GM18508 (cell line): ENCODE data around the gene GALK1.

Experiments
- ATAC-seq: cut with Tn5 transposase; IDR thresholded peaks from one replicate; pipeline ENCODE4 v1.9.1; 2021; ENCODE audit warnings: moderate number of reproducible peaks; ENCODE audit not compliant: insufficient read depth, unreplicated experiment

The GALK1 gene

DNA sequence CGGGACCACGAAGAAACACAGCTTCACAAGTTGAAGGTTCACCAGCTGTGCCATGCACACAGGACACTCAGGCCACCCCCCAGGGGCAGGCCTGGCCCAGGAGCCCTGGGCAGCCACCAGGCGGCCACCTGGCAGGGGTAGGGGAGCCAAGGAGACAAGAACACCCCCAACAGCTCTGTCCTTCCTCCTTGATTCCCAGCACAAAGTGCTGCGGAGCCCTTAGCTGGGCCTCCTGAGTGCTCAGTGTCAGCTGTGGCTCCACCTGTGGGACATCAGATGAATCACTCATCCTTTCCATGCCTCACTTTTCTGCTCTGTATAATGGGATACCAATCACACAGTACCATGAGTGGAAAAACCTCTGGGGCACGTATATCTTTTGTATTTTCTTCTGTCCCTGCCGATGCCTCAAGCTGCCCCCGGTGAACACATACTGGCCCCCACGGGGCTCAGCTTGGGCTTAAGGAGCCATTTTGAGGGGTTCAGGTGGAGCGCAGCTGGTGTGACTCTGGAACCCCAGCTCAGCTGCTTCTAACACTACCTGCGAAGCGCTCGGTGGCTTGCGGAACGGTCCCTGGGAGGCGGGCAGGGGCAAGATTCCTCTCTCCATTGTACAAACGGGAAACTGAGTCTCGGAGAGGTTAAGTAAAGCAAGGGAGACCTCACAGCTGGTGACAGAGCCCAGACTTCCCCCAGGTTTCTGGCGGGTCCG is 12.0 kb downstream of the GALK1 start:
- no peak for ATAC-seq

DNA sequence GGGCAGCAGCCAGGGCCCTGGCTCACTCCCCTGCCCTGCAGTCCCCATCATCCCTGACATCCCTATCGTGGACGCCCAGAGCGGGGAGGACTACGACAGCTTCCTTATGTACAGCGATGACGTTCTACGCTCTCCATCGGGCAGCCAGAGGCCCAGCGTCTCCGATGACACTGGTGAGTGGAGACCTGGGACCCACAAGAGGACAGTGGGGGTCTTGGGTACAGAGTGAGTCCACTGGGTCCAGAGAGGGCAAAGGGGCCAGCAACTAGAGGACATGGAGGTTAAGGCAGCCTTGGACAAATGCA is 12.6 kb downstream of the GALK1 start:
- no peak for ATAC-seq

GRCh38 chr17:75751676-75752404 is 13.2 kb downstream of the GALK1 start:
- no peak for ATAC-seq

DNA sequence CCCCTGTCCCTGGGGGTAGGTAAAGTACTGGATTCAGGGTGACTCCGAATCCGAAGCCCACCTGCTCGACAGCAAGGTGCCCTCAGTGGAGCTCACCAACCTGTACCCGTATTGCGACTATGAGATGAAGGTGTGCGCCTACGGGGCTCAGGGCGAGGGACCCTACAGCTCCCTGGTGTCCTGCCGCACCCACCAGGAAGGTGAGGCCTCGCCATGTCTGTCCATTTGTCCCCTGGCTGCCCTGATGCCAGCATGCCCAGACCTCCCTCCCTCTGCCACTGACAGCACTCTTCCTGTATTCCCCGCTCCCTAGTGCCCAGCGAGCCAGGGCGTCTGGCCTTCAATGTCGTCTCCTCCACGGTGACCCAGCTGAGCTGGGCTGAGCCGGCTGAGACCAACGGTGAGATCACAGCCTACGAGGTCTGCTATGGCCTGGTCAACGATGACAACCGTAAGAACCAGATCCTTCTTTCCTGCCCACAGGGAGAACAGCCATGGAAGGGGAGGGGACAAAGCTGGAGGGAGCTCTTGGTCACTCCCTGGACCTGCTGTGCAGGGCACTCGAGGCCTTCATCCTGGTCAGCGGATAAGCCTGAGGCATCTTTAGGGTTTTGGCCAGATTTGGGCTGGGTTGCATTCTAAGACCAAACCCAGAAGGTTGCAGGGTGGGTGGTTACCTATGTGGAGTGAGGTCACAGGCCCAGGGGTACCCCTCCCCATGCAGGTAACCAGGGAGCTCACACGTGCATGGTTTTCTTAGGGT is 14.2 kb downstream of the GALK1 start:
- ATAC-seq, result no peak

- no peak for ATAC-seq
Measured at GRCh38 chr17:75749545-75750389, 15.2 kb downstream of the GALK1 start.

- ATAC-seq, result no peak
Measured at GRCh38 chr17:75748706-75749105, 16.3 kb downstream of the GALK1 start.

DNA sequence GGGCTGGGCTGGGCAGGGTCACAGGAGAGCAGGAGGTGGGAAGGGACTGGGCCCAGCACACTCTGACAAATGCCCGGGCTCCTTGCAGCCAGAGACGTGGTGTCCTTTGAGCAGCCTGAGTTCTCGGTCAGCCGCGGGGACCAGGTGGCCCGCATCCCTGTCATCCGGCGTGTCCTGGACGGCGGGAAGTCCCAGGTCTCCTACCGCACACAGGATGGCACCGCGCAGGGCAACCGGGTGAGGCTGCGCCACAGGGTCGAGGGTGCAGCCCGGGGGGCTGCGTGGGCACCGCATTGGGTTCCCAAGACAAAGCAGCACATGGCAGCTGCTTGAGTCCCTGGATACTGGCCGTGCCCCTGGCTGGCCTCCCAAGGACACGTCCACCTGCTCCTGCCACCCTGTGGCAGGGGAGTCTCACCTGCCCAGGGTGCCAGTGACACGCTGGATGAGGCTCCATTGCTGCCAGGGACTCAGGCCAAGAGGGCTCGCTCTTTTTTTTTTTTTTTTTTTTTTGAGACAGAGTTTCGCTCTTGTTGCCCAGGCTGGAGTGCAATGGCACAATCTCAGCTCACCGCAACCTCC is 21.3 kb downstream of the GALK1 start:
- no peak for ATAC-seq

DNA sequence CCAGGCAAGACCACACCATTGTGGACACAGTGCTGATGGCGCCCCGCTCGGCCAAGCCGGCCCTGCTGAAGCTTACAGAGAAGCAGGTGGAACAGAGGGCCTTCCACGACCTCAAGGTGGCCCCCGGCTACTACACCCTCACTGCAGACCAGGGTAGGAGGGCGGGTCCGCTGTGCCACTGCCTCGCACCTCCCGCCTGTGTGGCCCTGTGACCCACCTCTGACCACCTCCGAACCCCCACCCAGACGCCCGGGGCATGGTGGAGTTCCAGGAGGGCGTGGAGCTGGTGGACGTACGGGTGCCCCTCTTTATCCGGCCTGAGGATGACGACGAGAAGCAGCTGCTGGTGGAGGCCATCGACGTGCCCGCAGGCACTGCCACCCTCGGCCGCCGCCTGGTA is 22.7 kb downstream of the GALK1 start:
- no peak for ATAC-seq

DNA sequence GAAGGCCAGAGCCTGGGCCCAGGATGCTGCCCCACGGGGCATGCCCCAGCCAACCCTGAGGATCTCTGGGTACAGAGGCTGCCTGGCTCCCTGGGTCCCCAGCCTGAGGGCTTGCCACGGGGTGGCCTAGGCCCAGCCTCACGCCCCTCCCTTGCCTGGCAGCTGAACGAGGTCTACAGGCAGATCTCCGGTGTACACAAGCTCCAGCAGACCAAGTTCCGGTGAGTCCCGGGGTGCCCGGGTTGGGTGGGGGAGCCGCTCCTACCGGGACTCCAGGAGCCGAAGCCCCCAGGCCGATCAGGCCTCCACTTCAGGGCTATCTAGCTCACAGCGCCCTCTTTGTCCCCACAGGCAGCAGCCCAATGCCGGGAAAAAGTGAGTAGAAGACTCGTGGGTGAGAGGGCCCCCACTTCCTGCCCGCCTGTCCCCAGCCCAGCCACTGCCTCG is 24.3 kb downstream of the GALK1 start:
- ATAC-seq, result no peak

GRCh38 chr17:75740215-75740614 is 24.8 kb downstream of the GALK1 start:
- no peak for ATAC-seq

GRCh38 chr17:75739801-75740200 is 25.2 kb downstream of the GALK1 start:
- ATAC-seq, result no peak

GRCh38 chr17:75739174-75739573 is 25.8 kb downstream of the GALK1 start:
- no peak for ATAC-seq

GRCh38 chr17:75738218-75738802 is 26.7 kb downstream of the GALK1 start:
- no peak for ATAC-seq

DNA sequence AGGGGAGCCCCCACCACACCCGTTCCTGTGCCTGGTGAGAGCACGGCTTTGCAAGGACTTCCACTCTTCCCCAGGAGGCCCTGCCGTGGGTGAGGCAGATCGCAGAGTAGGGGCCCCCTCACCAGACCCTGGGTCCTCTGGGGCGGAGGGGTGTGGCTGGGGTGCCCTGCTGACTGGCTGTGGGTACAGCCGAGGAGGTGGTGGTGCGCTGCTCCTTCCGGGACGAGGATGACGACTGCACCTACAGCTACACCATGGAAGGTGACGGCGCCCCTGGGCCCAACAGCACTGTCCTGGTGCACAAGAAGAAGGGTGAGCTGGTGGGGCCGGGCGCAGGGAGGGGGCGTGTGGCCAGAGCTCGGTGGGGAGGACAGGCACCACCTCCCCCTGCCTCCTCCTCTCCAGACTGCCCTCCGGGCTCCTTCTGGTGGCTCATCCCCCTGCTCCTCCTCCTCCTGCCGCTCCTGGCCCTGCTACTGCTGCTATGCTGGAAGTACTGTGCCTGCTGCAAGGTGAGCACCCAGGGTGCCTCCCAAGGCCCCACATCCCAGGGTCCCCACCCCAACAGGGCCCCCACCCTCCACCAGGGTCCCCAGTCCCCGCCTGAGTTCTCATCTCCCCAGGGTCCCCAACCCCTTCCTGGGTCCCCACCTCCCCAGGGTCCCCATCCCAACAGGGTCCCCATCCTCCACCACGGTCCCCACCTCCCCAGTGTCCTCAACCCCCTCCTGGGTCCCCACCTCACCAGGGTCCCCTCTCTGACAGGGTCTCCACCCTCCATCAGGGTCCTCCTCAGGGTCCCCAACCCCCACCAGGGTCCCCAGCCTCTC is 27.6 kb downstream of the GALK1 start:
- ATAC-seq, result no peak

DNA sequence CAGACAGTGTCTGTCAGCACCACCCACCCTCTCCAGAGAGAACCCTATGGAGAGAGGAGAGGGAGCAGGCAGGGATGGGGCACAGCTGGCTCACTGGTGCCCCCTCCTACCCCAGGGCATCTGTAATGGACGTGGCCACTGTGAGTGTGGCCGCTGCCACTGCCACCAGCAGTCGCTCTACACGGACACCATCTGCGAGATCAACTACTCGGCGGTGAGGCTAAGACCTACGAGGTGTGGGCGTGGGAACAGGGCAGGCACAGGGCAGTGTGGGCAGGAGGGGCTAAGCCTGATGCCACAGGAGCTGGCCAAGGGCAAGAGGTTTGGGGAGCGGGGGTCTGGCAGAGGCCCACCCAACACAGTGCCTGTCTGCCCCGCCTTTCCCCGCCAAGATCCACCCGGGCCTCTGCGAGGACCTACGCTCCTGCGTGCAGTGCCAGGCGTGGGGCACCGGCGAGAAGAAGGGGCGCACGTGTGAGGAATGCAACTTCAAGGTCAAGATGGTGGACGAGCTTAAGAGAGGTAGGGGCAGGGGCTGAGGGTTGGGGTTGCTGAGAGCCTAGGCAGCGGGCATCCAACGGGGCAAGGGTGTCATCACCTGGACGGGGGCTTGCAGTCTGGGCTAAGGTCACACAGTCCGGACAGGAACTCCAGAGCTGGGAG is 28.7 kb downstream of the GALK1 start:
- no peak for ATAC-seq

- no peak for ATAC-seq
Measured at GRCh38 chr17:75734674-75735294, 30.2 kb downstream of the GALK1 start.

DNA sequence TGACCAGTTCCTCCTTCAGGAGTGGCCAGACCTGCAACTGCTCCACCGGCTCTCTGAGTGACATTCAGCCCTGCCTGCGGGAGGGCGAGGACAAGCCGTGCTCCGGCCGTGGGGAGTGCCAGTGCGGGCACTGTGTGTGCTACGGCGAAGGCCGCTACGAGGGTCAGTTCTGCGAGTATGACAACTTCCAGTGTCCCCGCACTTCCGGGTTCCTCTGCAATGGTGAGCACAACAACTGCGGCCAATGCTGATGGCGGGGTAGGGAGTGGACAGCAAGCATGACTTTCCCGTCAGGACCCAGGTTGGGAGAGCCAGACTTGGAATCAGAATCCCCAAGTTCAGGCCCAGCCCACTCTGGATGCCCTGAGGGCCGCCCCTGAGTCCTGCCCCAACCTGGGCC is 31.5 kb downstream of the GALK1 start:
- no peak for ATAC-seq
